ENCODE measurements around the gene GRP.

DNA sequence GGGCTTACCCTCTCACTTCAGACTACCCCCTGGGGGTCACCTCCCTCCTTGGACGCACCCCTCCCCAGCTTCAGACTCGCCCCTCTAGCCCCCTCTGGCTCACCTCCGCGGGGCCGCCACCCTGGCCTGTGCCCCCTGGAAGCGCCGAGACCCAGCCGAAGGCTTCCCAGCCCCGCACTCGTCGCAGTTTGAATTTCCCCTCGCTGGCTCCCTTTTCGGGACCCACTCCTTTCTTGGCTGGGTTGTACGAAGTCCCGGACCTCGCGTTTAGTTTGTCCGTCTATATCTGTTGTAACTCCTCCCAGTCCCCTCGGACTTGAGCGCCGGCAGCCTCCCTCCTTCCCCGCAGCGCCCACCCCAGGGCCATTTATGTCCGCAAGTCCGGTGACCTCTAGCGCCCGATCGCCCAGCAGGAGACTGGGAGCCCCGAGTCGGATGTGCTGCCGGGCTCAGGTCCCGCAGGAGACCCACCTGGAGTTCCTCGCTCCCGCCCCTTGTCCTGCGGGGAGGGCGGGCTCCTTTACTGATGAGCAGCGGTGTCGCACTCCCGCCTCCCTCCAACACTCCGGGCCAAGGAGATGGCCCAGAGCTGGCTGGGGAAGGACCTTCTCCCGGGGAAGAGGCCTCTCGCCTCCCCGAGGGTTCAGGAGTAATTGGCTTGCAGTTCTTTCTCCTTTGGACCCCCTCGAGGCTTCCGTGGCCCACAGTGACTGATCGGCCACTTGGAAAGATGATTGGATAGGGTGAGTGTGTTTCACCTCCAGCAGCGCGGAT, 54.0 kb downstream of the GRP start:
- TF ChIP-seq POLR2A (IDR thresholded peaks at IDR 0.05; ENCODE audit: borderline replicate concordance, extremely low read depth, insufficient read depth, insufficient read length) (no peak), RAD21 (IDR thresholded peaks at IDR 0.05; ENCODE audit: low read depth) (no peak), EZH2 (IDR thresholded peaks at IDR 0.05) (no peak)
- TF ChIP-seq, protein P1, sequence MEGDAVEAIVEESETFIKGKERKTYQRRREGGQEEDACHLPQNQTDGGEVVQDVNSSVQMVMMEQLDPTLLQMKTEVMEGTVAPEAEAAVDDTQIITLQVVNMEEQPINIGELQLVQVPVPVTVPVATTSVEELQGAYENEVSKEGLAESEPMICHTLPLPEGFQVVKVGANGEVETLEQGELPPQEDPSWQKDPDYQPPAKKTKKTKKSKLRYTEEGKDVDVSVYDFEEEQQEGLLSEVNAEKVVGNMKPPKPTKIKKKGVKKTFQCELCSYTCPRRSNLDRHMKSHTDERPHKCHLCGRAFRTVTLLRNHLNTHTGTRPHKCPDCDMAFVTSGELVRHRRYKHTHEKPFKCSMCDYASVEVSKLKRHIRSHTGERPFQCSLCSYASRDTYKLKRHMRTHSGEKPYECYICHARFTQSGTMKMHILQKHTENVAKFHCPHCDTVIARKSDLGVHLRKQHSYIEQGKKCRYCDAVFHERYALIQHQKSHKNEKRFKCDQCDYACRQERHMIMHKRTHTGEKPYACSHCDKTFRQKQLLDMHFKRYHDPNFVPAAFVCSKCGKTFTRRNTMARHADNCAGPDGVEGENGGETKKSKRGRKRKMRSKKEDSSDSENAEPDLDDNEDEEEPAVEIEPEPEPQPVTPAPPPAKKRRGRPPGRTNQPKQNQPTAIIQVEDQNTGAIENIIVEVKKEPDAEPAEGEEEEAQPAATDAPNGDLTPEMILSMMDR (IDR thresholded peaks at IDR 0.05 in 2 of 3, conservative IDR thresholded peaks at IDR 0.05 in 1 of 3; ENCODE audit: borderline replicate concordance in 1 of 3, insufficient read depth in 1 of 3, low read depth in 2 of 3, low read length in 2 of 3) = no peak
